SK-N-MC (cell line): ENCODE measurements around the gene CEP57L1.

Source experiments
- EZH2 ChIP-seq: fragments of 200-600 bp; sonication (generic); IDR thresholded peaks from one replicate; pipeline ENCODE4 v1.6.1; 2017; ENCODE audit warnings: antibody characterized with exemption
- POLR2AphosphoS5 ChIP-seq: IDR thresholded peaks from 2 replicates; pipeline ENCODE4 v1.6.1; 2012; ENCODE audit warnings: mild to moderate bottlenecking, low read depth, low read length, borderline replicate concordance

- no peak for TF ChIP-seq EZH2
- no peak for TF ChIP-seq POLR2AphosphoS5
These were observed 32.4 kb upstream of the CEP57L1 start for GRCh38 chr6:109062767-109063352.
